GM12878 (cell line): ENCODE data around the gene TEX261. TPM values are rescaled to one million over a fixed set of nuclear protein-coding genes. Genes with fewer than 3 reads are reported as not detected.

Source experiments
- ATAC-seq: fragments of 200-7000 bp; cut with Tn5 transposase; 3 replicates; pipeline ENCODE4 v1.9.1; 2020; ENCODE audit warnings: mild to moderate bottlenecking, moderate library complexity
- BruUV-seq: library from RNA; stranded (reverse); fragments of 400-500 nt; replicated peaks from 2 replicates; lab custom pipeline; 2021; lab: Mats Ljungman, UMichigan
- CTCF ChIA-PET: fragments of 300-600 bp; sonication (Branson Sonifier 250); formaldehyde crosslinking; extraction: SDS; loops from one replicate; lab custom pipeline; 2021; ENCODE audit warnings: inconsistent platforms; lab: Yijun Ruan, JAX
- POLR2A ChIA-PET: fragments of 350-600 bp; formaldehyde crosslinking; extraction: SDS; loops from one replicate; lab custom pipeline; 2021; ENCODE audit warnings: inconsistent platforms; lab: Charles Lee
- RAD21 ChIA-PET: fragments of 300-600 bp; sonication (Branson Sonifier 250); formaldehyde crosslinking; loops from one replicate; lab custom pipeline; 2023; ENCODE audit warnings: antibody characterized with exemption; ENCODE audit not compliant: unreplicated experiment; lab: Charles Lee
- SMC1A ChIA-PET: fragments of 300-600 bp; sonication (Branson Sonifier 250); formaldehyde crosslinking; loops from one replicate; lab custom pipeline; 2023; ENCODE audit not compliant: unreplicated experiment, uncharacterized antibody; lab: Charles Lee
- DNase-seq: peaks from one replicate; pipeline ENCODE4 v3.0.0-alpha.2; 2011; ENCODE audit warnings: low read depth, low spot score
- FAIRE-seq: peaks from 3 replicates; lab custom pipeline; 2011; peaks lifted over from hg19 to GRCh38; lab: Jason Lieb, UNC
- H2AFZ ChIP-seq: 2 replicates; pipeline ENCODE4 v1.6.0; 2011; ENCODE audit warnings: low read depth, low read length, control low read depth; ENCODE audit not compliant: control insufficient read depth
- H3K27ac ChIP-seq: 2 replicates; pipeline ENCODE4 v1.5.1; 2011; ENCODE audit warnings: control low read depth; ENCODE audit not compliant: control insufficient read depth, insufficient read depth
- H3K27me3 ChIP-seq, 2 experiments: replicated peaks in 1 of 2; 2 replicates each; pipeline versions ENCODE4 v1.6.0 to v1.6.1; 2011; ENCODE audit warnings: low read length in 1 of 2; ENCODE audit not compliant: control insufficient read depth in 2 of 2, insufficient read depth in 2 of 2
- H3K36me3 ChIP-seq, 2 experiments: 2 replicates each; pipeline ENCODE4 v1.5.1; 2011; ENCODE audit warnings: low read length in 1 of 2; ENCODE audit not compliant: control insufficient read depth in 2 of 2, insufficient read depth in 2 of 2
- H3K4me1 ChIP-seq: 2 replicates; pipeline ENCODE4 v1.6.1; 2011; ENCODE audit warnings: mild to moderate bottlenecking, low read length, moderate library complexity, mixed read lengths; ENCODE audit not compliant: control insufficient read depth, insufficient read depth
- H3K4me2 ChIP-seq: 2 replicates; pipeline ENCODE4 v1.6.0; 2011; ENCODE audit warnings: control low read depth; ENCODE audit not compliant: control insufficient read depth, insufficient read depth
- H3K4me3 ChIP-seq: fragments of 200-600 bp; sonication (generic); 2 replicates; pipeline ENCODE4 v1.5.1; 2016
- H3K79me2 ChIP-seq: 2 replicates; pipeline ENCODE4 v1.6.0; 2011; ENCODE audit warnings: low read length; ENCODE audit not compliant: control insufficient read depth, insufficient read depth
- H3K9ac ChIP-seq: 2 replicates; pipeline ENCODE4 v1.8.0; 2011; ENCODE audit warnings: low read length, control low read depth, mixed read lengths; ENCODE audit not compliant: control insufficient read depth, insufficient read depth
- H3K9me3 ChIP-seq: replicated peaks from 3 replicates; pipeline ENCODE4 v1.5.1; 2011; ENCODE audit warnings: mild to moderate bottlenecking, low read length; ENCODE audit not compliant: control insufficient read depth, insufficient read depth
- H4K20me1 ChIP-seq: 2 replicates; pipeline ENCODE4 v1.6.0; 2011; ENCODE audit not compliant: control insufficient read depth, insufficient read depth
- ATF2 ChIP-seq: IDR thresholded peaks from 2 replicates; pipeline ENCODE4 v1.6.1; 2012; ENCODE audit warnings: low read length, inconsistent platforms
- BACH1 ChIP-seq: fragments of 450-650 bp; IDR thresholded peaks from 2 replicates; pipeline ENCODE4 v1.6.1; 2017; ENCODE audit warnings: mild to moderate bottlenecking, borderline replicate concordance
- BCLAF1 ChIP-seq: fragments of 450-650 bp; IDR thresholded peaks from 2 replicates; pipeline ENCODE4 v1.6.1; 2017; ENCODE audit warnings: antibody characterized with exemption, mild to moderate bottlenecking, moderate library complexity
- CHD2 ChIP-seq: IDR thresholded peaks from 2 replicates; pipeline ENCODE4 v1.6.1; 2011; ENCODE audit warnings: low read depth, low read length, improper control_type of control experiment, borderline replicate concordance
- CREB1 ChIP-seq: IDR thresholded peaks from 2 replicates; pipeline ENCODE4 v1.6.1; 2012; ENCODE audit warnings: low read depth, mild to moderate bottlenecking, inconsistent platforms
- CREM ChIP-seq: IDR thresholded peaks from 2 replicates; pipeline ENCODE4 v1.6.1; 2014; ENCODE audit warnings: antibody characterized with exemption, low read depth
- EED ChIP-seq: sonication (generic); IDR thresholded peaks from 2 replicates; pipeline ENCODE4 v1.6.1; 2016; ENCODE audit warnings: antibody characterized with exemption, low read depth
- ESRRA ChIP-seq: IDR thresholded peaks from 2 replicates; pipeline ENCODE4 v1.6.1; 2012; ENCODE audit warnings: mild to moderate bottlenecking, low read length, improper control_type of control experiment
- LARP7 ChIP-seq: fragments of 450-650 bp; IDR thresholded peaks from 2 replicates; pipeline ENCODE4 v1.6.1; 2017; ENCODE audit warnings: mild to moderate bottlenecking
- MTA3 ChIP-seq: IDR thresholded peaks from 2 replicates; pipeline ENCODE4 v1.6.1; 2012; ENCODE audit warnings: low read length, inconsistent platforms, borderline replicate concordance
- NBN ChIP-seq: fragments of 450-650 bp; IDR thresholded peaks from 2 replicates; pipeline ENCODE4 v1.6.1; 2016
- RAD21 ChIP-seq: IDR thresholded peaks from 2 replicates; pipeline ENCODE4 v1.6.1; 2011; ENCODE audit warnings: mild to moderate bottlenecking, low read depth, low read length, moderate library complexity; ENCODE audit not compliant: insufficient read depth
- RELA ChIP-seq: fragments of 450-650 bp; IDR thresholded peaks from 2 replicates; pipeline ENCODE4 v1.8.0; 2014; ENCODE audit warnings: borderline replicate concordance; ENCODE audit not compliant: partially characterized antibody
- SMAD5 ChIP-seq: IDR thresholded peaks from 2 replicates; pipeline ENCODE4 v1.6.1; 2016; ENCODE audit warnings: antibody characterized with exemption, low read depth
- SP1 ChIP-seq: IDR thresholded peaks from one replicate; pipeline ENCODE4 v1.6.1; 2011; ENCODE audit warnings: low read depth, low read length
- ZBTB33 ChIP-seq: fragments of 450-650 bp; IDR thresholded peaks from 2 replicates; pipeline ENCODE4 v1.6.1; 2017; ENCODE audit warnings: mild to moderate bottlenecking
- ZNF217 ChIP-seq: fragments of 450-650 bp; IDR thresholded peaks from 2 replicates; pipeline ENCODE4 v1.6.1; 2017; ENCODE audit warnings: antibody characterized with exemption, mild to moderate bottlenecking
- ZNF24 ChIP-seq: fragments of 450-650 bp; IDR thresholded peaks from 2 replicates; pipeline ENCODE4 v1.6.1; 2017; ENCODE audit warnings: antibody characterized with exemption, mild to moderate bottlenecking
- ZNF622 ChIP-seq: fragments of 450-650 bp; IDR thresholded peaks from 2 replicates; pipeline ENCODE4 v1.6.1; 2017; ENCODE audit warnings: mild to moderate bottlenecking, inconsistent platforms
- WGBS: methylation state at CpG from one replicate; pipeline ENCODE4 v1.1.6; 2016; ENCODE audit warnings: low lambda C conversion rate; ENCODE audit not compliant: insufficient replicate concordance, insufficient coverage; ENCODE audit errors: missing lambda C conversion rate; 5-methylcytosine and 5-hydroxymethylcytosine counted together
- in situ Hi-C: fragments of 300-500 bp; cut with MboI; formaldehyde crosslinking; loops from 9 replicates; pipeline ENCODE4 v1.14.3; 2018; ENCODE audit warnings: mixed read lengths
- intact Hi-C: fragments of 100-400 bp; cut with micrococcal nuclease; formaldehyde crosslinking; loops from one replicate; pipeline ENCODE4 v1.14.2; 2022; ENCODE audit not compliant: unreplicated experiment
- polyA plus RNA-seq, 11 experiments: library from polyadenylated mRNA; depleted of rRNA in 4 of 11; unstranded in 6 of 11; stranded (reverse) in 5 of 11; fragments of >200 nt; fragmentation: Nextera tagmentation in 4 of 11; fragmentation: Illumina TruSeq in 1 of 11; extraction: Ambion mirVana in 4 of 11; extraction: Trizol in 1 of 11; gene quantifications; 1 replicate in 1 of 11; 2 replicates in 10 of 11; pipeline versions ENCODE4 v1.2.1 to v1.2.3, GENCODE V29; 2011 to 2016; ENCODE audit warnings: inconsistent platforms in 2 of 11, missing spikeins in 2 of 11, low read depth in 1 of 11
- total RNA-seq, 4 experiments: library from RNA; depleted of rRNA in 3 of 4; stranded (reverse); fragments of >200 nt in 3 of 4; fragmentation: Illumina TruSeq in 1 of 4; extraction: Trizol in 1 of 4; gene quantifications; 2 replicates each; pipeline versions ENCODE4 v1.2.1 to v1.2.3, GENCODE V29; 2013 to 2021

The TEX261 gene
- total and polyA plus RNA-seq, 10 of the 15 experiments (the other 5 are each of a cell fraction or from before 2014, with no cell fraction given), result 5.5 to 75.6 (median 40.3) TPM

DNA sequence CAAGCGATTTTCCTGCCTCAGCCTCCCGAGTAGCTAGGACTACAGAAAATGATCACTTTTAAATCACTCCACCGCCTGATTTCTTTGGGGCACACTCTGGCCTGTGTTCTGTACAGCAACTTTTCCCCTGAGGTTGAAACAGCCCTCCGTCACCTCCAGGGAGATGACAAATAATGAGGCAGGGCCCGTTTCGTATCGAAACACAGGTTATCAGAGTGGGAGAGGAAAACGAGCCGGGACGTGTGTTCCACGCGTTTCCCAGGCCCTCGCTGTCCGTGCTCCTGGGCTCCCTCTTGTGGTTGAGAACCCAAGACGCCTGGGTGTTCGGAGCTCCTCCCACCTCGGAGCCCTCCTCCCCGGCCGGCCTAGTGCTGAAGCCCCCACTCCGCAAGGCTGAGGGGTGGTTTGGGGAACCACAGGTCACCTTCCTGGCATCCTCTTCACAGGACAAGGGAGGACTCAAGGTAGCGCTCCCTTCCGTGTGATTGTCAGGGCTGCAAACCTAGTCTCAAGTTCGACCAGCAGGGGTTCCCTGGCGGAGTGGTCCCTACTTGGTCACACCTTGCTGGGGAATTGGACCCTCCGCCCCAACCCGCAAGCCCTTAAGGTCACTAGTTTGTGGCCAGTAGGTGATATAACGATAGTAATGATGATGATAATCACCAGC is 46.2 kb downstream of the TEX261 start:
- Histone ChIP-seq H3K4me1 (no peaks in the 10 kb centered on the region; the same call in 1 of the 2 replicates), H3K9ac (no peak overlapping the region), H4K20me1 (no peaks in the 10 kb centered on the region), H3K4me3 (no peak overlapping the region), H2AFZ (peak overlapping the region; percentile 76), H3K27me3 (no peaks in the 10 kb centered on the region), H3K27ac (no peak overlapping the region), H3K36me3 (no peaks in the 10 kb centered on the region), H3K4me2 (peak overlapping the region; percentile 76), H3K79me2 (no peaks in the 10 kb centered on the region), H3K9me3 (no peaks in the 10 kb centered on the region)
- in situ Hi-C loops, result loop anchor here (5.0 to 10.0 kb wide), 2 partner anchors 81 to 644 kb away; partner anchors contain the start of gene FAM136A
- ChIA-PET CTCF (interaction anchor here (0.6 to 5.3 kb wide), 28 partner anchors 9 to 644 kb away, joined by 3 to 94 read pairs (median 4); partner anchors contain the start of genes ANKRD53 and ATP6V1B1), RAD21 (interaction anchor here (1.0 to 1.3 kb wide), 4 partner anchors 29 to 644 kb away, joined by 3 to 12 read pairs (median 6); no protein-coding TSS in a partner anchor), POLR2A (no interaction called here), SMC1A (interaction anchor here (0.6 to 1.5 kb wide), 6 partner anchors 29 to 644 kb away, joined by 3 to 6 read pairs (median 4); no protein-coding TSS in a partner anchor)
- FAIRE-seq, result peak; percentile 88
- intact Hi-C loops, result loop anchor here (2.0 to 10.0 kb wide), 2 partner anchors 158 to 644 kb away; partner anchors contain the start of genes FAM136A and FIGLA
- no peak for DNase-seq
- 11% methylated on average over 27 of the region's 27 CpGs for WGBS
- BruUV-seq, result no TSS peak
- peak; percentile 98 for ATAC-seq
- TF ChIP-seq CREM, result no peak
- no peak for TF ChIP-seq ESRRA
- TF ChIP-seq ZBTB33, result no peak
- TF ChIP-seq ATF2, result no peak
- no peak for TF ChIP-seq SMAD5
- no peak for TF ChIP-seq ZNF622
- no peak for TF ChIP-seq ZNF24
- TF ChIP-seq BCLAF1, result no peak
- TF ChIP-seq SP1, result no peak
- TF ChIP-seq EED, result no peak
- TF ChIP-seq LARP7, result no peak
- no peak for TF ChIP-seq CREB1
- TF ChIP-seq BACH1, result no peak
- peak; percentile 36; the same call in 1 of the 2 replicates for TF ChIP-seq RAD21
- TF ChIP-seq RELA, result no peak
- no peak for TF ChIP-seq ZNF217
- TF ChIP-seq CHD2, result no peak
- TF ChIP-seq NBN, result 0 out of 2 replicates have a peak, but pooled peaks have one; percentile 24
- TF ChIP-seq MTA3, result no peak
